HG03565 (cell line): ENCODE data around the gene STBD1.
"Not testable (repeated sequence)": the region's sequence is repeated elsewhere in the genome, so short reads cannot be mapped to it uniquely, and the experiment has no call there.

Experiments
- ATAC-seq: cut with Tn5 transposase; IDR thresholded peaks from one replicate; pipeline ENCODE4 v1.9.1; 2021; ENCODE audit warnings: mild to moderate bottlenecking, moderate library complexity; ENCODE audit not compliant: unreplicated experiment

Gene STBD1

DNA sequence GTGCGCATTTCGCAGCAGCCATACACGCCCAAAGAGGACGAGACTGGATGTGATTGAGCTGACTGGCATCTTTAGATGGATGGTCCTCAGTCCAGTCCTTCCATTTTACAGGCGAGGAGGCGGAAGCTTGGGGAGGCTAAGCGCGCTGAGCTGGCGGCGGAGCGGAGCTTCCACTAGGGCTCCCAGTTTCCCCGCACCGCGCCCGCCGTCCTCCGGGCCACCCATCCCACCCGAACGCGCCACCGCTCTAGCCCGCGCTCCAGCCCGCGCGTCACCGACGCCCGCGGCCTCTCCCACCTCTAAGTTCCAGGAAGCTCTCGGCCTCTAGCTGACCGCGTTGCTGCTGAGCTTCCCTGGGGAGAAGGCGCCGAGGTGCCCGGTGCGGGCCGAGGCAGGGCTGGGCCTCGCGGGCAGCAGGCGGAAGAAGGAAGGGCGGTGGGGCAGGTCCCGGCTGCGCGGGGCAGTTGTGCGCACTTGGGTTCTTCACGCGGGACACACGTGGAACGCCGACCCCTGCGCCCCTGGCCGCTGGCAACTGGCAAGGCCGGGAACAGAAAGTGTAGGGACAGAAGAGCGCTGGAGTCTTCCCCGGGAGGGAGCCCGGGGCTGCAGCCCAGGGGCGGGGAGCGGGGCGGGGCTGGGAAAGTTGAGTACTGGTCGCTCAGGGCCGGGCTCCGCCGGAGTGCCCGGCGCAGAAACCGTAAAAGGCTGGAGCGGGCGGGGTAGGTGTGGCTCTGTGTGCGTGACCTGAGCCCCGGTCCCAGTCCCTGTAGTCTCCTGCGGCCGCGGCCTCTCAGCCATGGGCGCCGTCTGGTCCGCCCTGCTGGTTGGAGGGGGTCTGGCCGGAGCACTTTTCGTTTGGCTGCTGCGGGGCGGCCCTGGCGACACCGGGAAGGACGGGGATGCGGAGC is at the start of gene STBD1:
STBD1 (plus strand) TSS at position 763 of the 911 bp plus-strand sequence; CDS start at position 800, 37 bp downstream.
- ATAC-seq = no peak

DNA sequence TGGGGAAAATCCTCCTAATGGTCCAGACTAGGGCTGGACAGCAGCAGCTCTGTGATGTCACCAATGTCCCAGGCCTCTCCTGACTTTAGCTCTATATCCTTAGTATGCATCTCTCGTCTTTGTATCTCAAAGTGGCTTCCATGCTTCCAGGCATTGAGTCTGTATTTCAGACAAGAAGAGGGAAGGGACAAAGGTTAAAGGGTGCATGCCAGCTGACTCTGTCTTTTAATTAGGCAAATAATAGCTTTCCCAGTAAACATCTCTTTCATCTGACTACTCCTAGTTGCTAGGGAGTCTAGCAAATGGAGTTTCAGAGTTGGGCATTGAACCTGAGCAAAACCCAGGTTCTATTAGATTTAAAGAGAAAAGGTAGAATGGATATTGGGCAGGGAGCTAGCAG is 49.6 kb upstream of the STBD1 start:
- no peak for ATAC-seq

DNA sequence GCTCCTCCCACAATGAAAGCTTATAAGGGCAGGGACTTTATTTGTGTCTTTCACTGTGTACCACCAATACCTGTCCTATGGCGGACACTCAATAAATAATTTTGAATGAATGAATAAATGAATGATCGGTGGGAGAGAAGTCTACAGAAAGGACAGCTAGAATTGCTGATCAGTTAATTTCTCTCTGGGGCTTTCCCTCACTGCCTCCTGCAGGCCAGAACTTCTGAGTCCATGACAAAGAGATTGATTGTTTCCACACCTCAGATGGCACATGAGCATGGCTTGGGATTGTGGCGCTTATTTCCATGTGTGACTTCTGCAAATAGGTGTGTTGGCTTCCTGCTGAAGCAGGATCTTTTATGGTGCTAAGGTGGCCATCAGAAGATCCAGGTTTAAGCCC is 48.7 kb upstream of the STBD1 start:
- no peak for ATAC-seq

DNA sequence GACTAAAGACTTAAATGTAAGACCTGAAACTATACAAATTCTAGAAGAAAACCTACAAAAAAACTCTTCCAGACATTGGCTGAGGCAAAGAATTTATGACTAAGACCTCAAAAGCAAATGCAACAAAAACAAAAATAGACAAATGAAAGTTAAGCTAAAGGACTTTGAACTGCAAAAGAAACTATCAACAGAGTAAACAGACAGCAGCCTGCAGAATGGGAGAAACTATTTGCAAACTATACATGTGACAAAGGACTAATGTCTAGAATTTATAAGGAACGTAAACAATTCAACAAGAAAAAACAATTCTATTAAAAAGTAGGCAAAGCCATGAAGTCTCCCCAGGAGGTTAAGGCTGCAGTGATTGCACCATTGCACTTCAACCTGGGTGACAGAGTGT is 46.0 kb upstream of the STBD1 start:
- no peak for ATAC-seq

DNA sequence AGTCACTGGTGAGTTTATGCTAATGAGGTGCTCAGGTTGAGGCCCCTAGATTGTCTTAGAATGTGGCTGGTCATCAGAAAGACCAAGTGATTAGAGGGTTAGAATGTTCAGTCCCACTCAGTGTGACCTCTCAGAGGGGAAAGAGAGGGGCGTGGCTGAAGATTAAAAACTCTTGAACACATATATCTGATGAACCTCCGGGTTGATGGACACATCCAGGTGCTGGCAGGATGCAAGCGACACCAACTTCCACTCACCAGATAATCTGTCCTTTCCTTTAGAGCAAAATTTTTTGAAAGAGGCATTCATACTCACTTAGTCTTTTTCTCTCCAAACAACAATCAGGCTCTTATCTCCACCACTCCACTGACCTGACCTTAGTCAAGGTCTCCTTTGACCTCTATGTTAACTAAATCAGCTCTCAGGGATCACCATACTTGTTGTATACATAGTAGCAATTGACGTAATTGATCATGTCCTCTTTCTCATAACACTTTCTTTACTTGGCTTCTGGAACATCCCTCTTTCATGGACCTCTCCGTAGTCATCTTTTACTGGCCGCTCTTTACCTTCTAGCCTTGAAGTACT is 40.8 kb upstream of the STBD1 start:
- no peak for ATAC-seq

DNA sequence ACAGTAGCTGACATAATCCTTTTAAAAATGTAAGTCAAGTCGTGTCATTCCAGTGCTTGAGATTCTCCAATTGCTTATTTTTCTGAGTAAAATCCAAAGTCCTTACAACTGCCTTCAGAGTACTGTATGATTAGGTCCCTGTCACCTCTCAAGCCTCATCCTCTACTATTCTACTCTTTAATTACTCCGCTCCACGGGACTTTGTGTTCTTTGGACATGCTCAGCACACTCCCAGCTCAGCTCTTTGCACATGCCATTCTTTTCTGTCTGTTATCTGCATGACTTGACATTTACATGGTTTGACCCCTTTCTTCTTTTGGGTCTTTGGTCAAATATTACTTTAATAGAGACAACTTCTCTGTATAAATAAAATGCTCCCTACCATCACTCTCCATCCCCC is 39.9 kb upstream of the STBD1 start:
- no peak for ATAC-seq

DNA sequence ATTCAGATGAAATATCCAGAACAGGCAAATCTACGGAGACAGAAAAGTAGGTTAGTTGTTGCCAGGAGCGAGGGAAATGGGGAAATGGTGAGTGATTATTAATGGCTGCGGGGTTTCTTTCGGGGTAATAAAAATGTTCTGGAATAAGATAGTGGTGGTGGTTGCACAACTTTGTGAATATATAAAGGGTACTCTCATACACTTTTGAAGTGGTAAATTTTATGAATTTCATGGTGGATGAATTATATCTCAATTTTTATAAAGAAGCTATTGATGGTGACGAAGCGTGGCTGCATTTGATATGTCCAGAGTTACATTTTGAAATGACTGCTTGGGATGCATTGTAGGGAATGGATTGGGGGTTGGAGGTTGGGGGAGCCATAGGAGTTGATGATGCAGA is 38.7 kb upstream of the STBD1 start:
- ATAC-seq = no peak

DNA sequence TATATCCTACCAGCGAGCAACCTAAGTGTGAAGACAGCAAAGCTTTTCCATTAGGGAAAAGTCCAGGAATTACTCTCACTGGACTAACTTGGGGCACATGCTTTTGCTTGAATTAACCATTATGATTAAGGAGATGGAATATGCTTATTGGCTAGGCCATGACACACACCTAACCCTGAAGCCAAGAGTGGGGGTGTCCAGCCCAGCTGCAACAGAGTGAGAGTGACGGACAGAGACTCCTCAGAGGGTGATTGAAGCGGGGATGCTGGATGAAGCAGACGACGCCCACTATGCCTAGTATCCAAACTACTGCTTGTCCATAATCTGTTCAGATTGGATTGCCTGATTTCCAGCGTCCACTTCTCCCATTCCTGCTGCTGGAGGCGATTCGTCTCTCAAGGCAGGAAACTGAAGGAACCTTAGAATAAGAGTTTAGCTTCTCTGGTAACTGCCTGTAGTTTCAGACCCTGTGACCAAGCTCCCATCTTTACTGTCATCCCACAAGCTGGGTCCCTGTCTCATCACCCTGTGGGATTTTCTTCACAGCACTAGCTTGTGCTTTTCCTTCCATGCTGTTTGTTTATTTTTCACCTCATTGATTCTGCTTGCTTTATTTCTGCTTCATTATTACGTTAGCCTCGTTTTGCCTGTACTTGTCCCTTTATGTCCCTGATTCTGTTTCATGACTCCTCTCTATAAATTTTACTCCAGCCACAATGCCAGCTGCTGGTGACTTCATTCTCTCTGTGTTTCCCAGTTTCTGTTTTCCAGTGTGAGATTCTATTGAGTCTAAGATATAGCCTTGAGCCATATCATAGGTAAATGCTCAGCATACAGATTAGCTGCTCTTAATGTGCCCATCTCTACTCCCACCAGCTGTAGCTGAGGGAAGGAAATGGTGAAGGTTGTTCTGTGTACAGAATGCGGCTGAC is 36.0 kb upstream of the STBD1 start:
- ATAC-seq = no peak

DNA sequence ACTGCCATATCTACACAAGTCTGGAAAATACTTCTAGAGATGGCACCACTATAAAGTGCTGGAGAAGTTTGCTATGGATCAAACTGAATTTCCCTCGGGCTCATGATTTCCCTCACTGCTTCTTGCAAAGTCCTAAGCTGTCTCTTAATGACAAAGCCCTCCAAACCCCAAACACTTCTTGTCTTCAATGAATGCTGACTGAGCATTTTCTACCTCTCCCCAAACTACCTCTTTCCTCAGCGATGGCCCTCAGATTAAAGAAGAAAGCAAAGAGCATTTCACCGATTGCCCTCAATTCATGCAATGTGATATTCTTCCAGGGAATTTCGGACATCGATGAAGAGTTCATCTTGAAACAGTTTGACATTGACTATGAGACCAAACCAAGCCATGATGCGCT is 35.3 kb upstream of the STBD1 start:
- ATAC-seq = no peak

DNA sequence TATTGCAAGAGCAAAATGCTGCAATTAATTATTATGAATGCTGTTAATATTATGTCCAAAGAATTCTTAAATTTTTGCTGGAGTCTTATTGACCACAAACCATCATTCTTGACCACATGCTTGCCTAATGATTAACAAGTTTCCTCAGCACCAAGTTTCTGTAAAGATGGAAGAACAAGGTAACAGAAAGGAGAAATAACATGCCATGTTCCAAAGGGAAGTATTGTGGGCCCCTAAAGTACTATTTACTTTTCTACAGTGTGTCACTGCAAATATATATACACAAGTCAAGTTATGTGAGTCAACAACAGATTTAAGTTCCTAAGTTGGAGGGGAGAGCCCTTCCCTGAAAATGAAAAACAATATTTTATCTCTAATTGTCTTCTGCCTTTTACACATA is 34.5 kb upstream of the STBD1 start:
- ATAC-seq = no peak

DNA sequence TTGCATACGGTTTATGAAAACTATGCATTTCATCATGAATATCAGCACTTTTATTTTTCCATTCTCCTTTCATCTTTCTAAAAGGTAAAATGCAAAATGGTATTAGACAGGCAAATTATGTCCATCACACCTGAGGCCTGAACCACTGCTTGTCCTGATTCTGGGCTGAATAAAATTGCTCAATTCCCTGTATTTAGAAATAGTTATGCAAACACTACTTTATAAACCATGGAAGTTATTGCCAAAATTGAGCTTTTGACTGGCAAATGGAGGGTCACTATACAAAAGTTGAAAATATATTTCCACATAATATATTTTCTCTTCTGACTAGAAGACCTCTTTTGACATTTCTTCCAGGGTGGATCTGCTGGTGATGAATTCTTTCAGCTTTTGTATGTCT is 34.0 kb upstream of the STBD1 start:
- ATAC-seq = no peak

DNA sequence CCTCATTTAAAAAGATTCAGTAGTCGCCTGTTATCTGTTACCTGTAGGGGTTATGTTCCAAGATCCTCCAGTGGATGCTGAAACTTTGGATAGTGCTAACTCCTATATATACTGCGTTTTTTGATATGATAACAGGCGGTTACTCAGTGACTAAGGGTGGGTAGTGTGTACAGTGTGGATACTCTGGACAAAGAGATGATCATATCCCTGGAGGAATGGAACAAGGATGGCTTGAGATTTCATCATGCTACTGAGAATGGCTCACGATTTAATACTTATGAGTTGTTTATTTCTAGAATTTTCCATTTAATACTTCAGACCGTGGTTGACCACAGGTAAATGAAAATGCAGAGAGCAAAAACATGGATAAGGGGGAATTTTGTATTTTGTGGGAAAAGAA is 33.5 kb upstream of the STBD1 start:
- no peak for ATAC-seq

DNA sequence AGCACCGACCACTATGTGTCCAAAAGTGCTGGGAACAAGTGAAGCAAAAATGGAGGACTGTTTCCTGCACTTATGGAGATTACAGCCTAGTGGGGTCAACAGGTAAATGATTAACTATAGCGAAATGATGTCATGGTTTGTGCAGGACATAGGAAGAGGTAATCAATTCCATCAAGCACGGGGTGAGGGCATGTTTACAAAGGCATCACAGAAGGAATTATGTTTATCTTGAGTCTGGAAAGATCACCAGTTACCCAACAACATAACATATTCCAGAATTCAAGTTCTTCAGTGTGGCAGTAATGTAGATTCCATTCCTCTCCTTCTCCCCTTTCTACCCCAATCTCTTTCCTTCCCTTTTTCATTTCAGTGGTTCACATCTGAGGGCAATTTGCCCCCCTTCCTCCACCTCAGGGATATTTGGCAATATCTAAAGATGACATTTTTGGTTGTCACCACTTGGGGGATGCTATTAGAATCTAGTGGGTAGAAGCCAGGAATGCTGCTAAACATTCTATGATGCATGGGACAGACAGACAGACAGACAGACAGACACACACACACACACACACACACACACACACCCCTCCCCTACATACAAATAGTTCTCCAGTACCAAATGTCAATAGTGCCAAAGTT is 30.9 kb upstream of the STBD1 start:
- no peak for ATAC-seq

DNA sequence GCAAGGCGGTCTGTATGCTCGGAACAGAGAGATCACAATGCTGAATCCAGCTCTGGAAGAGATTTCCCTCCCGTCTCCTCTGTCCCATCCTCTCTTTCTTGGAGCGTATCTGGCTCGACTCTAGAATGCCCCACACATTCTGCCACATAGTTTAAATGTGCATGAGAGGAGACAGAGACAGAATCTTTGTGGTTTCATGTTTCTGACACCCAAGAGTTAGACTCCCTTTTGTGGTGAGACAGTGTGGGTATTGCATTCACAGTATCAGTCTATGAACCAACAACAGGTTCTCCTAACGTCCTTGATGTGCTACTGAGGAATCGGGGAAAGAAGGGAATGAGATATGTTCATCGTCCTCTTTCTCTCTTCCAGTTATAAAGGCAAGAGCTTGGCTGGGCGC is 29.7 kb upstream of the STBD1 start:
- no peak for ATAC-seq

DNA sequence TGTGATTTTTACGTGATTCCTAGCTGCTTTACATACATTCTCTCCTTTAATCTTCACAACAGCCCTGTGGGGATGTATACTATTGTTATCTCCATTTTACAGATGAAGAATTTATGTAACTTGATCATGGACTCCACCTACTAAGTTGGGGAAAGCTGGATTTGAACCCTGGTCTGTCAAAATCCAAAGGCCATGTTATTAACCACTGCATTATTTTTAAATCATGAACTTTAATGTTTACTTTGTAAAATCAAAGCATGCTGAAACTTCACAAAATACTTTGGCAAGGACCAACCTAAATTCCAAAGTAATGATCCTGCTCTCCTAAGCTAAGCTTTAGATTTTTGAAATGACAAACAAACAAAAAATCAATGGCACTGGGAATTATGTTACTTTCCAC is 28.9 kb upstream of the STBD1 start:
- no peak for ATAC-seq

DNA sequence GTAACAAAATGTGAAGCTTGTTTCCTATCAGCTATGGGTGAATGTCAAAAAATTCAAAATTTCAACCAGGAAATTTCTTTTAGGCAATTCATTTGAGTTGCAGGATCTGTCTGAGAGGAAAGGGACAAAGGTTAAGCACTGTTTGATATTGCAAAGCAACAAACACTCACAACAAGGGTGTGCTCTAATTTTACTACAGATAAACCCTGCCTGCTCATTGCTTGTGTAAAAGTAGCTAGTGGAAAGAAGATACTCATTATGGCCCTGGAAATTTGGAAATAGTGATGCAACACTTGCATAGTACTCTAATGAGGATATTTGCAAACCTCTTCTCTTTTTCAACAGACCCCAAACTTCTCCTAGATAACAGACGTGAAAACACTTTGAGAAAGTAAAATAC is 27.9 kb upstream of the STBD1 start:
- no peak for ATAC-seq

DNA sequence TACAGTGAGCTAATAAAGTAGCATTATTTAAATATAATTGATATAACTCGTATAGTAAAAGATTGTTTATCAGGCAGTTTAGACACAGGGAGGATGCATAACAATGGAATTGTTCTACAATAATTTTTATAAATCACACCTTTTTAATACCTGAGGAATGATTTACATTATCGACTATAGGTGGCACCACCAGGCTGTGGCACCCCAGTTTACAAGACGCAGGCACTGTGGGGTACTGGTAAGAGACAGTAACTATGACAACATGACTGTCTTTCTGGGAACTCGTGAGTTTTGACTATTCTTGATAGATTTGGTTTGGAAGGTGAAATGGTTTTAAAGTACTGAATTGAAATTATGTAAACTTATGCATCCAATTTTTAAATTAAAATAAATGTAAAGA is 27.1 kb upstream of the STBD1 start:
- ATAC-seq = no peak

DNA sequence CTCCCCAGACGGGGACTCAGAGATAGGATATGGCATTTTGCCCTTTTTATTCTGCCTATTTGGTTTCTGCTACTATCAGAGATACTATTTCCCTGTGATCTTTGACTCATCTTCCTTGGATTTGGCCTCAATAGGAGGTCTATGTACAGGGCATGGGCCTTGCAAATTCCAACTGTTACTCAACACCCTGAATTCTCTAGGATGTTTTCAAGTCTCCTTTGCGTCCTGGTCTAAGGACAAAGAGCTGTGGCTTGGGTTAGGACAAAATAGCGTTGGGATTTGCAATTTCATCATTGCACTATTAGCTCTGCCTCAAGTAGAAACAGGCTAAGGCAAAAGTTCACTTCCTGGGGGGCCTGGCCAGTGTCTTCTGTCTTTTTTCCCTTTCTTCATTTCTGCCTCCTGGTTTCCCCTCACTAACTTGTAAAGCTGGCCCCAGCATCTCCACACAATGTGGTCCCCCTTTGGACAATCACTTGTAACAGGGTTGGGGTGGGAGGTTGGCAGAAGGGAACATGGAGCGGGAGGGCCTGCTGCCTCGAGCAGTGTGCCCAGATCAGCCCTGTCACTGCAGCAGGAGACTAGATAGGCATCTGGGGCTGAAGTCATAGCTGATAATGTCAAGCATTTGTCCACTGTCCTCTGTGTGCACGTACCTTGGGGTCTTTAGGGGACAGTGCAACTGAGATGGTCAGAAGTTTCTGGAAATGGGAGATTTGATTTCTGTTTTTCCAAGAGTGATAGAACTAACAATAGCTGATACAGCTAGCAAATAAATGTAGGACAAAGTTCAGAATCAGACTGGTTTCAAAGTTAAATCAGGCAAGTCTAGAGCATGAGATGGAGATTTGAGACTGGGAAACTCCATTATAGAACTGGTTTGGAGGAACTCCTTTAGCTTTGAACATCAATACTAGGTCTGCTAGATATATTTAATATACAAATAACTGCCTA is 25.8 kb upstream of the STBD1 start:
- ATAC-seq = no peak

DNA sequence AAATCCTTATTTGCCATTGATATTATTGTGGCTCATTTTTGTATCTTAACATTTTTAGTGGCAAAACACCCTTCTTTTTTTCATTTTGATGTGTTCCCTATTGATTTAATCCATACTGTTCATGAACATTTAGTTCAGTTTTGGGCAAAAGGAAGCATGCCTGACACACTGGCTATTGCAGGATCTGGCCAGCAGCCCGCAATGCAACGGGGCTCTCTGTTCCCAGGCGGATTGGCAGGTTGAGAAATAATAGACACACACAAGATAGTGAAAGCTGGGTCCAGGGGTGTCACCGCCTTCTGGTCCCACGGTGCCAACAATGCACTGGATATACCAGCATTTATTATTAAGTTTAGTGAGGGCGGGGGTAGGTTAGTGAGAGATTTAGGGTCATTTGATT is 24.9 kb upstream of the STBD1 start:
- not testable (repeated sequence) for ATAC-seq
